ENCODE results near the gene MSMO1. TPM values are rescaled to one million over a fixed set of nuclear protein-coding genes. Genes with fewer than 3 reads are reported as not detected.
A peak's percentile ranks its signal among the peaks of the same experiment; 100 is the strongest.

The MSMO1 gene
- total and polyA plus RNA-seq, 2 of the 8 experiments (the other 6 are each of a cell fraction or from before 2014, with no cell fraction given), result 79.8 to 109 TPM

DNA sequence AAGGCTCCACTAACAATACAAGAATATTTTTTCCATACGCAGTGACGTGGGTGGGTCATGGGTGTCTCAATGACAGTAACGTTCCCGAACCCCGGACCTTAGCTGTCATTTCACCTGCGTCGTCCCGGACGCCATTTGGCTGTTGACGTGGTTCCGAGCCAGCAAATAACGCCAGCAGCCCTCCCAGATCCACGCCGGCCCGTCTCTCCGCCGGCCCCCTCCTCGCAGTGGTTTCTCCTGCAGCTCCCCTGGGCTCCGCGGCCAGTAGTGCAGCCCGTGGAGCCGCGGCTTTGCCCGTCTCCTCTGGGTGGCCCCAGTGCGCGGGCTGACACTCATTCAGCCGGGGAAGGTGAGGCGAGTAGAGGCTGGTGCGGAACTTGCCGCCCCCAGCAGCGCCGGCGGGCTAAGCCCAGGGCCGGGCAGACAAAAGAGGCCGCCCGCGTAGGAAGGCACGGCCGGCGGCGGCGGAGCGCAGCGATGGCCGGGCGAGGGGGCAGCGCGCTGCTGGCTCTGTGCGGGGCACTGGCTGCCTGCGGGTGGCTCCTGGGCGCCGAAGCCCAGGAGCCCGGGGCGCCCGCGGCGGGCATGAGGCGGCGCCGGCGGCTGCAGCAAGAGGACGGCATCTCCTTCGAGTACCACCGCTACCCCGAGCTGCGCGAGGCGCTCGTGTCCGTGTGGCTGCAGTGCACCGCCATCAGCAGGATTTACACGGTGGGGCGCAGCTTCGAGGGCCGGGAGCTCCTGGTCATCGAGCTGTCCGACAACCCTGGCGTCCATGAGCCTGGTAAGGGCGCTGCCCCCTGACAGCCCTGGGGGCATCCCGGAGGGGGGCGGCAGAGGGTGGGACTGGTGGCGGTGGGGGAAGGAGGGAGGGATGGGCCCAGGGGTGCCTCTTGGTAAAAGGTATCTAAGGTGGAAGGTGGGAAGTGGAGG lies 51.5 kb downstream of the MSMO1 start, which contains the start of gene CPE:
CPE (plus strand) TSS at position 264 of the 933 bp plus-strand sequence; CDS start at position 478, 214 bp downstream.
- CTCF ChIA-PET (ENCODE audit: partially characterized antibody), result interaction anchor here (1.0 to 2.3 kb wide), 5 partner anchors 21 to 85 kb away, joined by 3 to 8 read pairs (median 4); no protein-coding TSS in a partner anchor
- WGBS, 2 experiments (ENCODE audit: extremely low coverage in 1 of 2, insufficient coverage in 1 of 2, insufficient read length in 1 of 2, insufficient replicate concordance in 2 of 2, low coverage in 1 of 2, low lambda C conversion rate in 2 of 2, missing lambda C conversion rate in 1 of 2), result 2% methylated on average over 71 of the region's 82 CpGs; no CpG with 5 or more reads in 1 of the 2 experiments
- peak in 1 of 2 experiments; percentile 77 for DNase-seq (ENCODE audit: low read depth in 1 of 2, low spot score in 2 of 2)
- TF ChIP-seq ASH2L (IDR thresholded peaks at IDR 0.05; ENCODE audit: low read length), result peak; percentile 82
- TF ChIP-seq NANOG (IDR thresholded peaks at IDR 0.05; ENCODE audit: insufficient read depth, low read depth, low read length, poor library complexity, severe bottlenecking), result no peak
- TF ChIP-seq EZH2 (IDR thresholded peaks at IDR 0.05; ENCODE audit: low read depth, low read length, severe bottlenecking), result peak; percentile 55
- TF ChIP-seq CREB1 (IDR thresholded peaks at IDR 0.05), result 0 out of 2 replicates have a peak, but pooled peaks have one; percentile 58
- no peak for TF ChIP-seq CHD2 (IDR thresholded peaks at IDR 0.05; ENCODE audit: low read length)
- no peak for TF ChIP-seq SIRT6 (IDR thresholded peaks at IDR 0.05; ENCODE audit: low read length)
- TF ChIP-seq GABPA (IDR thresholded peaks at IDR 0.05; ENCODE audit: borderline replicate concordance, insufficient read depth, low read length), result no peak
- TF ChIP-seq NRF1 (IDR thresholded peaks at IDR 0.05; ENCODE audit: low read depth, low read length), result no peak
- no peak for TF ChIP-seq BACH1 (IDR thresholded peaks at IDR 0.05; ENCODE audit: low read length)
- no peak for TF ChIP-seq ZNF274 (IDR thresholded peaks at IDR 0.05; ENCODE audit: borderline replicate concordance, extremely low read depth, low read length)
- TF ChIP-seq, protein P1, sequence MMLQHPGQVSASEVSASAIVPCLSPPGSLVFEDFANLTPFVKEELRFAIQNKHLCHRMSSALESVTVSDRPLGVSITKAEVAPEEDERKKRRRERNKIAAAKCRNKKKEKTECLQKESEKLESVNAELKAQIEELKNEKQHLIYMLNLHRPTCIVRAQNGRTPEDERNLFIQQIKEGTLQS (IDR thresholded peaks at IDR 0.05; ENCODE audit: insufficient read depth, low read depth, low read length), result 0 out of 2 replicates have a peak, but pooled peaks have one; percentile 12

More for the DNA sequence above, 51.5 kb downstream of the MSMO1 start, which contains the start of gene CPE:
- no peak within 1 kb of the TSS for H3K14ac ChIP-seq (ENCODE audit: insufficient read length)
- H2AFZ ChIP-seq (ENCODE audit: low read length), result peak within 1 kb of the TSS; percentile 97
- H3K4me2 ChIP-seq (ENCODE audit: insufficient read depth in 1 of 2, low read depth in 2 of 2, low read length in 2 of 2), result peak within 1 kb of the TSS; percentile 78 to 91
- H3K27me3 ChIP-seq (replicated peaks in 1 of 4; ENCODE audit: control insufficient read depth in 3 of 4, extremely low read depth in 1 of 4, insufficient read depth in 3 of 4, low read length in 3 of 4), result peaks cover 0 to 11% (median 10%) of the 10 kb centered on the region in 4 experiments; a peak in 4 of 7 replicates
- no peak within 1 kb of the TSS; the same call in 1 of the 2 replicates for H3K18ac ChIP-seq (ENCODE audit: extremely low read depth, low read length)
- peaks cover 11% of the 10 kb centered on the region; the same call in 1 of the 2 replicates for H3K23me2 ChIP-seq (ENCODE audit: low read depth, low read length)
- peak within 1 kb of the TSS in 2 of 4 experiments; percentile 24 to 54; a peak in 2 of 7 replicates for H3K9ac ChIP-seq (replicated peaks in 1 of 4; ENCODE audit: extremely low read depth in 1 of 4, low read depth in 3 of 4, low read length in 3 of 4)
- POLR2A ChIA-PET (ENCODE audit: partially characterized antibody), result no interaction called here
- H3K27ac ChIP-seq (ENCODE audit: low read depth, low read length), result no peak within 1 kb of the TSS
- FAIRE-seq, result no peak
- no peak within 1 kb of the TSS for H2BK12ac ChIP-seq (ENCODE audit: low read depth, low read length)
- H4K20me1 ChIP-seq (replicated peaks in 1 of 2; ENCODE audit: control insufficient read depth in 1 of 2, insufficient read depth in 2 of 2, low read length in 2 of 2), result no peaks in the 10 kb centered on the region
- peak within 1 kb of the TSS; percentile 47 to 75 (median 61) for H3K4me3 ChIP-seq (ENCODE audit: extremely low read depth in 1 of 4, insufficient read depth in 2 of 4, low read depth in 3 of 4, low read length in 4 of 4)
- H2BK120ac ChIP-seq (replicated peaks; ENCODE audit: low read depth, low read length), result no peak within 1 kb of the TSS
- H2BK5ac ChIP-seq (ENCODE audit: low read depth, low read length), result no peak within 1 kb of the TSS
- peaks cover 0 to 8% (median 3%) of the 10 kb centered on the region in 4 experiments; a peak in 3 of 7 replicates for H3K4me1 ChIP-seq (replicated peaks in 1 of 4; ENCODE audit: control insufficient read depth in 3 of 4, insufficient read depth in 4 of 4, low read length in 3 of 4)
- no peaks in the 10 kb centered on the region for H3K9me3 ChIP-seq (ENCODE audit: insufficient read depth in 2 of 2, low read depth in 1 of 2, low read length in 1 of 2)
- no peaks in the 10 kb centered on the region for H3K79me2 ChIP-seq (ENCODE audit: control insufficient read depth in 1 of 2, insufficient read depth in 2 of 2, low read length in 2 of 2)
- no peaks in the 10 kb centered on the region for H3K79me1 ChIP-seq (ENCODE audit: low read depth, low read length)
- peak within 1 kb of the TSS; percentile 83 for H4K8ac ChIP-seq (ENCODE audit: extremely low read depth, insufficient read depth, low read length)
- no peak within 1 kb of the TSS for H4K91ac ChIP-seq (replicated peaks; ENCODE audit: insufficient read length, low read length)
- peak within 1 kb of the TSS; percentile 7 for H4K5ac ChIP-seq (ENCODE audit: insufficient read length, low read depth, low read length)
- H3K36me3 ChIP-seq (ENCODE audit: control insufficient read depth in 2 of 4, insufficient read depth in 4 of 4, low read length in 3 of 4), result no peaks in the 10 kb centered on the region
- no peak within 1 kb of the TSS for H3K4ac ChIP-seq (replicated peaks; ENCODE audit: insufficient read length, low read depth, low read length)
- H2AK5ac ChIP-seq (ENCODE audit: low read depth, low read length), result no peak within 1 kb of the TSS
- no peak within 1 kb of the TSS for H2BK15ac ChIP-seq (ENCODE audit: low read length)
- H3K56ac ChIP-seq (replicated peaks; ENCODE audit: insufficient read length, low read depth, low read length), result no peak within 1 kb of the TSS
- H2BK20ac ChIP-seq (ENCODE audit: low read length), result no peak within 1 kb of the TSS
- H3K23ac ChIP-seq (ENCODE audit: insufficient read length), result no peak within 1 kb of the TSS
